OCI-LY1 (cell line): Measurements from ENCODE around the gene C3orf18.

ENCODE experiments used
- CTCF ChIP-seq: fragments of 200-600 bp; sonication (generic), shearing (Covaris generic); IDR thresholded peaks from 2 replicates; pipeline ENCODE4 v1.5.1; 2017; ENCODE audit warnings: mild to moderate bottlenecking, antibody characterized with exemption, low read length, moderate library complexity, mixed read lengths
- EZH2 ChIP-seq: fragments of 200-600 bp; sonication (generic), shearing (Covaris generic); IDR thresholded peaks from 2 replicates; pipeline ENCODE4 v1.8.0; 2017; ENCODE audit warnings: borderline replicate concordance, mixed run types, mild to moderate bottlenecking, antibody characterized with exemption, low read length, moderate library complexity, mixed read lengths

GRCh38 chr3:50594253-50594785 lies 26.8 kb upstream of the C3orf18 start:
- TF ChIP-seq EZH2 (no peak), CTCF (no peak)
